ENCODE measurements around the gene MEI1.
"Not testable (repeated sequence)": the region's sequence is repeated elsewhere in the genome, so short reads cannot be mapped to it uniquely, and the experiment has no call there.

The MEI1 gene, protein sequence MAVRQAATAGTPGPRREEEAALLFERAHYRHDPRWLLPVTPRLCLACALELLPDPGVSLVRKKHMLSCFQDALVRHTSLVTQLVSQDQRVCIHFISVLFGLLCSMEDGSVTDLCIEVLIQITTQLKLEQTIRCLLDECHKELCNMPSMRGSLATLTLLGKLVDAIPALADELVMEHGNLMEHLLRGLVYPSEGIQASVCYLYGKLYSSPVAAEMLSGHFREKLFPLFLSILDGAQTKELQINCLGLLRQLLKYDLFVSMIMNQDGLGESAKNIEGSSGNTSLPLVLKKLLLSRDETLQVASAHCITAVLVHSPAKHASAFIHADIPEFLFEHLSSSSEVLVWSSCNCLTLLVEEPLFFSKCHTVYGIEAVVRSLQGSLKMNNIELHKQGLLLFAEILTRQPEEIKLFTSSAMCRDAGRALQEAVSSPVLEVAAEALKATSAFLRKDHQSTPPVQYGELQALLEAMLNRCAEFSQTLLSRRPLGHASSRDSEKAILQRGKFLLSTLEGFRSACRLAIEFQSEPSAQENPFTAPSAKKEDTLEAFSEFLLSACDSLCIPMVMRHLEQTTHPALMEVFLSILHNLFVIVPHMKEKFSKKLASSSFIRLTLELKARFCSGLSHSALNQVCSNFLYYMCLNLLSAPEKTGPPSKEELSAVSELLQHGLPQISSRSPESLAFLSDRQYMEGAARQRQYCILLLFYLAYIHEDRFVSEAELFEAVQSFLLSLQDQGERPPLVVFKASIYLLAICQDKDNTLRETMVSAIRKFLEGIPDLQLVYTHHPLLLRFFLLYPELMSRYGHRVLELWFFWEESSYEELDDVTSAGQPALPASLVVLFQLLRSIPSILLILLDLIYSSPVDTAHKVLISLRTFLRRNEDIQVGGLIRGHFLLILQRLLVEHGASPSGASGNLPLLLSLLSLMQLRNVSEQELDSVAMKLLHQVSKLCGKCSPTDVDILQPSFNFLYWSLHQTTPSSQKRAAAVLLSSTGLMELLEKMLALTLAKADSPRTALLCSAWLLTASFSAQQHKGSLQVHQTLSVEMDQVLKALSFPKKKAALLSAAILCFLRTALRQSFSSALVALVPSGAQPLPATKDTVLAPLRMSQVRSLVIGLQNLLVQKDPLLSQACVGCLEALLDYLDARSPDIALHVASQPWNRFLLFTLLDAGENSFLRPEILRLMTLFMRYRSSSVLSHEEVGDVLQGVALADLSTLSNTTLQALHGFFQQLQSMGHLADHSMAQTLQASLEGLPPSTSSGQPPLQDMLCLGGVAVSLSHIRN

DNA sequence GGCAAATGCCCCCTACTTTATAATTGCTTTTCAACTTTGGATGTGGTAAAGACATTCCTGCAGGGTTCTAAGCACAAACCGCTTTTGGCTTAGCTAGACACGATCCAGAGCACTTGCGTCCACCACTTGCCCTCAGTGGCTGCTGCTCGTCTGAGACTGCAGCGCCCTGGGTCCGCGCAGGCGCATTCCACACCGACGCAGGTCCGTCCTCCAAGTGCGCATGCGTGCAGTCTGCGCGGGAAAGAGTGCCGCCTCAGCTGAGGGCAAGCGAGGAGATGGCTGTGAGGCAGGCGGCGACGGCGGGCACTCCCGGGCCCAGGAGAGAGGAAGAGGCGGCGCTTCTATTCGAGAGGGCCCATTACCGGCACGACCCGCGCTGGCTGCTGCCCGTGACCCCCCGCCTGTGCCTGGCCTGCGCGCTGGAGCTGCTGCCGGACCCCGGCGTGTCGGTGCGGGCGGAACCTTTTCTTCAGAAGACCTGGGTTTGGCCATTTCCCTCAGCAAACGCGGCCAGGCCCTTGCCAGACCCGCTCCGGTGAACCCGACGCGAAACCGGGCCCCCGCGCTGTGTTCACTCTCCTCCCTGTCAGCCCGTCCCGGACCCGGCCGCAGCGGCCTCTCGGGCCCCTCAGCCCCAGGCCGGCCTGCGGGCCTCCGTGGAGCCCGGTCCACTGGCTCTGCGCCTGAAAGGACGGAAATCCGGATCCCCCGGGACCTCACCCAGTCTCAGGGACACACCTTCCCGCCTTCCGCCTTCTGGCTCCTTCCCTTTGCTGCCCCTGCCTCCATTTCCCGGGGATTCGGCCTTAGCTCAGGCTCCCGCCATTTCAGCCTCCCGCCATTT lies at the start of gene MEI1:
TSS of gene MEI1 (plus strand) at position 240 of the 844 bp plus-strand sequence. CDS start at position 276, 36 bp downstream.
- peak; percentile 53 for DNase-seq (ENCODE audit: low spot score)

DNA sequence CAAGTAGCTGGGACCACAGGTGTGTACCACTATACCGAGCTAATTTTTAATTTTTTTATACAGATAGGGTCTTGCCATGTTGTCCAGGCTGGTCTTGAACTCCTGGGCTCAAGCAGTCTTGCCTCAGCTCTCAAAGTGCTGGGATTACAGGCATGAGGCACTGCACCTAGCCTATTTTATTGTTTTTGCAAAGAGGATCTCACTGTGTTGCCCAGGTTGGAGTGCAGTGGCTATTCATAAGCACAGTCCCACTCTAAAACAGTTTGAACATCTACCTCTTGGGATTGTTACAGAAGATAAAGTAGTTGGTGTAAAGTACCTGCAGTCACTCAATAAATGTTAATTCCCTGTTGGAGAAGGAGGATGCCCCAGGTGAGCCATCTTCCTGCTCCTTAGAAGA lies 49.1 kb upstream of the MEI1 start:
- no peak for DNase-seq (ENCODE audit: low spot score)

DNA sequence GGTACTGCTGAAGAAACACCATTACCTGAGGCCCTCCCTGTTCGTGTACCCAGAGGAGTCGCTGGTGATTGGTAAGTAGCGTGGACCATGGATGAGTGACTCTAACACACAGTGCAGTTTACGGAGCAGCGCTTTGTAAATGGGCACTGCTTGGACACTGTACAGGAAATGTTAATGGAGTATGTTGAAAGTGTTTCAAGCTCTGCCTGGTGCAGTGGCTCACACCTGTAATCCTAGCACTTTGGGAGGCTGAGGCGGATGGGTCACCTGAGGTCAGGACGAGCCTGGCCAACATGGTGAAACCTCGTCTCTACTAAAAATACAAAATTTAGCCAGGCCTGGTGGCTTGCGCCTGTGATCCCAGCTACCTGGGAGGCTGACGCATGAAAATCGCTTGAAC lies 48.5 kb upstream of the MEI1 start:
- DNase-seq (ENCODE audit: low spot score): no peak

DNA sequence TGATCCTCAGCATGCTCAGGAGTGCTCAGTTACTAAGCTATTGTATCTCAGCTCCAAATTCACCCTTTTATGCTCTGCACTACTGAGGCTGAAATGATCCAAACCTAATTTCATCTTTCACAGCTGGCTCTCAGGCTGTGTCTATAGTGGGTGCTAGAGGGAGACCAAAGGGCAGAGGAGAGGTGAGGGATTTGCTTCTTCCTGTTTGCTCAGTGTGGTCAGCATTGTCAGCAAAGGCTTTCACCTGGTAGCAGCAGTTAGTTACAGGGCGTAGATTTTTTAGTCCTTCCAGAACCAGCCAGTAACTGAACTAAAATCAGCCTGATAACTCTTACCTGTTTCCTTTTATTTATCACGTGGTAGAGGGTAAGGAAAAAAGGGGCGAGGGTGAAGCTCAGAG lies 45.0 kb upstream of the MEI1 start:
- DNase-seq (ENCODE audit: low spot score): no peak

DNA sequence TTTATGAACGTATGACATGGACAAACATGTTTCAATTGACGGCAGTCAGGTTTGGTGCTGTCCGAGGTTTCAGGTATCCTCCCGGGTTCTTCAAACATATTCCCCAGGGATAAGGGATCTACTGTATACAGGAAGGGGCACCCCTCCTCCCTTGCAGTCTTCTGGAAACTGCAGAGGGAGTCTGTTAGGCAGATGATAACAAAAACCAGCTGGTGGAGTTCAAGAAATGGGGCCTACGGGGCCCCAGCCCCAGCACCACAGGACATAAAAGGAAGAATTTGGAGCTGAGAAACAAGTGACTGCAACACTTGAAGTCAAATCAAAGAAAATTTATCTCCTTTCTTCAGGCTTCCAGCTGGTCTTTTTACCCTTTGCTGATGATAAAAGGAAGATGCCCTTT lies 42.7 kb upstream of the MEI1 start:
- DNase-seq (ENCODE audit: low spot score): no peak

DNA sequence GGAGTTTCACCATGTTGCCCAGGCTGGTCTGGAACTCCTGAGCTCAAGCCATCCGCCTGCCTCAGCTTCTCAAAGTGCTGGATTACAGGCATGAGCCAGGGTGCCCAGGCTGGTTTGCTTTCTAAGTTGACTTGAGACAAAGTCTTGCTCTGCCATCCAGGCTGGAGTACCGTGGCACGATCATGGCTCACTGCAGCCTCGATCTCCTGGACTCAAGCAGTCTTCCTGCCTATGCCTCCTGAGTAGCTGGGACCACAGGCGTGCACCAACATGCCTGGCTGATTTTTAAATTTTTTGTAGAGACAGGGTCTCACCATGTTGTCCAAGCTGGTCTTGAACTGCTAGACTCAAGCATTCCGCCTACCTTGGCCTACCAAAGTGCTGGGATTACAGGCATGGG lies 41.6 kb upstream of the MEI1 start:
- DNase-seq (ENCODE audit: low spot score): no peak

DNA sequence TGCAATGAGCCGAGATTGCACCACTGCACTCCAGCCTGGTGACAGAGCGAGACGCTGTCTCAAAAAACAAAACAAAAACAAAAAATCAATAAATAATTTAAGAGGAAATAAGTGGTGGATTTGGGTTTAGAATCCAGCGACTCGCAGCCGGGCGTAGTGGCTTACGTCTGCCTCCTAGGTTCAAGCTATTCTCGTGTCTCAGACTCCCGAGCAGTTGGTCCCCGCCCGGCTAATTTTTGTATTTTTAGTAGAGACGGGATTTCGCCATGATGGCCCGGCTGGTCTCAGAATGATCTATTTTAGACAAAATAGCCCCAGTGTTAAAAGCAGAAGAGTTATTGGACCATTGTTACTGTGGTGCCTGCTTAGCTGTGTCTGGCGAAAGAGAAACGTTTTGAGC lies 40.4 kb upstream of the MEI1 start:
- no peak for DNase-seq (ENCODE audit: low spot score)

DNA sequence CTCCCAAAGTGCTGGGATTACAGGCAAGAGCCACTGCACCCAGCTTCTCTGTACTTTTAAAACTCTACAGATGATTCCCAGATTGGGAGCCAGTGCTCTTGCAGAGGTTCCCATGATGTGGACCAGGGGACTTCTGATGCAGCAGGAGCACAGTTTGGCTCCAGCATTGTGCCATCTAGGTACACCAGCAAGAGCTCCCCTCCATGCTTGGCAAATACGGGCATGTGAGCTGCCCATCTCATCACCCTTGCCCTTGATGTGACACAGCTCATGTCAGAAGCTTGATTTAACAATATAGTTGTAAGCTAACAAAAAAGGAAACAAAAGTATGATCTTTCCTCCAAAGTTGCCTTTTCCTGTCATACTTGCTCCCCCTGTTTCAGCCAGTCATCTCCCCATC lies 39.4 kb upstream of the MEI1 start:
- no peak for DNase-seq (ENCODE audit: low spot score)

DNA sequence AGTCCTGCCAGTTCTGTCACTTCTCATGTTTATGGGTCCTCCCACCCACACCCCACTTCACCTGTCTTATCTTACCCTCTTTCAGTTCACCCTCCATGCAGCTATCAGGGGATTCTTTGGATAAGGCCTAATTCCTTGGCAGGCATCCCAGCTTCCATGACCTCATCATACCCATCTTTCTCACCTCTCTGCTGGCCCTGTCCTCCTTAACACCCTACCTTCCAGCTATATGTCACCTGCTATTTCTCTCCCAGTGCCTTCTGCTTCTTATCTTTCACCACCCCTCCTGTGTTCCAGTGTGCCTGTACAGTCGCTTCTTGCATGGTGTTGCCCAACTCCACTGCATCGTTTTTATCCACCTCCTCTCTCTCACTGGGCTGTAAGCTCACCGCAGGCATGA lies 38.9 kb upstream of the MEI1 start:
- DNase-seq (ENCODE audit: low spot score): peak; percentile 39

DNA sequence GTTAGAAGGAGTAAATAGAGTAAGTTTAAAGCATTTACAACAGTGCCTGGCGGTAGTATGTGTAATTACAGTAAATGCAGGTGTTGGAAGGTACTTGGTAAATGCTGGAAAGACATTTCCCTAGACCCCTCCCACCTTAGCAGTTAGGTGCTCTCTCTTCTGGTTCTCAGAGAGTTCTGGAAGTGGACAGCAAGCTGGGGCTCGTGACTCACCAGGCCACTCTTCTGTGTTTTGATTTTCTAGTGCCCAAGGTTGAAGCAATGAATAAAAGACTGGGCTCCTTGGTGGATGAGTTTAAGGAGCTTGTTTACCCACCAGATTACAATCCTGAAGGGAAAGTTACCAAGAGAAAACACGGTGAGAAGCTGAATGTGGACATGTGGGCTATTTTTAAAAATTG lies 38.2 kb upstream of the MEI1 start:
- DNase-seq (ENCODE audit: low spot score): no peak

DNA sequence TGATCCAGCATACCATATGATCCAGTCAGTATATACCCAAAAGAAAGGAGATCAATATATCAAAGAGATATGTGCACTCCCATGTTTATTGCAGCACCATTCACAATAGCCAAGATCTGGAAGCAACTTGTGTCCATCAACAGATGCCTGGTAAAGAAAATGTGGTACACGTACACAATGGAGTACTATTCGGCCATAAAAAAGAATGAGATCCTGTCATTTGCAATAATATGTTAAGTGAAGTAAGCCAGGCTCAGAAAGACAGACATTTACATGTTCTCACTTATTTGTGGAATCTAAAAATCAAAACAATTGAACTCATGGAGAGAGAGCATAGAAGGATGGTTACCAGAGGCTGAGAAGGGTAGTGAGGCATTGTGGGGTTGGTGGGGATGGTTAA lies 37.6 kb upstream of the MEI1 start:
- DNase-seq (ENCODE audit: low spot score): no peak

DNA sequence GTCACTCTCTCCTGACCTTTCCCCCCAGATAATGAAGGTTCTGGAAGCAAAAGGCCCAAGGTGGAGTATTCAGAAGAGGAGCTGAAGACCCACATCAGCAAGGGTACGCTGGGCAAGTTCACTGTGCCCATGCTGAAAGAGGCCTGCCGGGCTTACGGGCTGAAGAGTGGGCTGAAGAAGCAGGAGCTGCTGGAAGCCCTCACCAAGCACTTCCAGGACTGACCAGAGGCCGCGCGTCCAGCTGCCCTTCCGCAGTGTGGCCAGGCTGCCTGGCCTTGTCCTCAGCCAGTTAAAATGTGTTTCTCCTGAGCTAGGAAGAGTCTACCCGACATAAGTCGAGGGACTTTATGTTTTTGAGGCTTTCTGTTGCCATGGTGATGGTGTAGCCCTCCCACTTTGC lies 35.7 kb upstream of the MEI1 start:
- not testable (repeated sequence) for DNase-seq (ENCODE audit: low spot score)

DNA sequence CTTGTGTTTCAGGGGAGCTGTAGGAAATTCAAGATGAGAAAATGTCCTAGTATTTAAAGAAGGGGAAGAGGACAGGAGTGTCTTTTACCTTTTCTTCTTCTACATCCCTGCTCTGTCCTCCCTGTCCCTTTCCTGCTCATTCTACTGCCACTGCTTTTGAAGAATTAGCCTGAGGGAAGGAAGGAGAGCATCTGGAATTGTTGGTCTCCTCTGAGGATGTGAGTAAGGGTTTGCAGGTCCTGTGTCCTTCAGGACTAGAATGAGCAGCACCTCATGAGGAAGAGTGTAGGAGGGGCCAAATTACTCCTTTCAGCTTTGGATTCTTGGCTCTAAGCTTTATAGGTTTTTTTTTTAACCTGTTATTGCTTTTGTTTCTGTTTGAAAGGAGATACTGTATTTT lies 34.8 kb upstream of the MEI1 start:
- DNase-seq (ENCODE audit: low spot score): no peak

DNA sequence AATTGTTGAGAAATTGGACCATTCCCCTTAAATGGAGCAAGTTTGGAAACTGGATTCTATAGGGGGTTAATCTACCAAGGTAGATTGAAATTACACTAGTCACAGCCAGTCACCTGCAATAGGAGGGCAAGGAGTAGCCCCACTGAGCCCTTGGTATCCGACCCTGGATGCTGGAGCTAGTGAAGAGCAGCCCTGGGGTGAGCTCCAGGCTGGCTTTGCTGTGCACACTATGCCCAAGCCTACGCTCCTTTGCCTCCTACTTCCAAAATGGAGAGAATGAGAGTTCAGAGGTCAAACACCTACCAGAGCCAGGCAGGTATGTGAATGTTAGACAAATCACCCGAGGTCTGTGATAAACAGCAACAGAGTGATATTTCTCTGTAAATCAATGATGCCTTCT lies 34.4 kb upstream of the MEI1 start:
- DNase-seq (ENCODE audit: low spot score): no peak

DNA sequence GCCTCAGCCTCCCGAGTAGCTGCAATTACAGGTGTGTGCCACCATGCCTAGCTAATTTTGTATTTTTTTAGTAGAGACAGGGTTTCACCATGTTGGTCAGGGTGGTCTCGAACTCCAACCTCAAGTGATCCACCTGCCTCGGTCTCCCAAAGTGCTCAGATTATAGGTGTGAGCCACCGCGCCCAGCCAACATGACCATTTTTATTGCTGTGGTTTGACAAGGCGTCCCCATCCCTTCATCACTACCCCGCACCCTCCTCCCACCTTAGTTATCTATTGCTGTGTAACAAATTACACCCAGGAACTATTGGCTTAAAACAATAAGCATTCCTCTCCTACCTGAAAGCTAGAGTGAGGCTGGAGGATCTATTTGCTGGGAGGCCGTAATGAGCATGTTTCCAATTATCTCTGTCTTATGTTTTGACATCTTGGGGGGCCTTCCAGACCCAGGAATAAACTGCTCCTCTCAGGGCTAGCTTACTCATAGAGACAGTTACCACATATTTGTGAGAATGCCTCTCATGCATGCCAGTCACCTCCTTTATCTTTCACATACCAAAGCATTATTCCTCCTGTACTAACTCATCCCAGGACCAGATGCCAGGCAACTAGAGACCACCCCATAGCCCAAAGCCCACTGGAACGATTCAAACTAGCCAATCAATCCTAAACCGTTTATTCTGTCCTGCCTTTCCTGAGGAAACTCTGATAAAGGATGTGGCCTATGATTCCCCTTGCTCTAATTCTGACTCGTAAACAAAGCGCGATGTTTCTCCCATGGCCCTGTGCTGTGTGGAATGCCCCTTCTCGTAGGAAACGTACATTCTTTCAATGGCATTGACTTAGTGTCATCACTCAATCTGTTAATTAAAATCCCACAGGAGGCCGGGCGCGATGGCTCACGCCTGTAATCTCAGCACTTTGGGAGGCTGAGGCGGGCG lies 30.1 kb upstream of the MEI1 start:
- no peak for DNase-seq (ENCODE audit: low spot score)

DNA sequence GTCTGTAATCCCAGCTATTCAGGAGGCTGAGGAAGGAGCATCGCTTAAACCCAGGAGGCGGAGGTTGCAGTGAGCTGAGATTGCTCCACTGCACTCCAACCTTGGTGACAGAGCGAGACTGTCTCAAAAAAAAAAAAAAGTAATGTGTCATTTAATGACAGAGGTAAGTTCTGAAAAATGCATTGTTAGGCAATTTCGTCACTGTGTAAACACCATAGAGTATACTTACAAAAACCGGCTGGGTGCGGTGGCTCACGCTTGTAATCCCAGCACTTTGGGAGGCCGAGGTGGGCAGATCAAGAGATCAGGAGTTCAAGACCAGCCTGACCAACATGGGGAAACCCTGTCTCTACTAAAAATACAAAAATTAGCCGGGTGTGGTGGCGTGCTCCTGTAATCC lies 27.2 kb upstream of the MEI1 start:
- not testable (repeated sequence) for DNase-seq (ENCODE audit: low spot score)

DNA sequence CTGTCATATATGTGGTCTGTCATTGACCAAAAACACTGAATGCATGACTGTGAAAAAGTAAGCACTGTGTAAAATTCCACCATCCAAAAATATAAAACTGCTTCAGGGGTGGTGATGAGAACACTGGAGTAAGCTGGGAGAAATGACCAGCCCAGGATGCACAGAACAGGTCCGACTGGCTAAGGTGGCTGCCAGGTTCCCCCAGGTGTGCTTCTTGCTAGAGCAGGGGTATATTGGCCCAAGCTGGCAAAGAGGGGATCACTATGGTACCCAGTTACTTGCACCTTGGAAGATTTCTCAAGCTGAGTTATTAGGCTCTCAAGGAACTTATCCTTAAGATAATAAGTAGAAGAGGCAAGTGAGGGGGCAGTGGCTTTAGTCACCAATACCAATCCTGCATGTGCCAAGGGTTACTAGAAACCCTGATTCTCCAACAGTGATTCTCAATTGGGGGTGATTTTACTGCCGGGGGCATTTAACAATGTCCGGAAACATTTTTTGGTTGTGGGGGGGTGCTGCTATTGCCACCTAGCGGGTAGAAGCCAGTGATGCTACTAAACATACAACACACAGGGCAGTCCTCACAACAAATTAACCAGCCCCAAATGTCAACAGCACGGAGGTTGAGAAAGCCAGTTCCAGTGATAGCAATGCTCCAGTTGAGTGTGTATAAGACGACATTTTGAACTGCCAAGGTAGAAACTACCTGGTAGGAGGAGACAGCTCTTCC lies 26.4 kb upstream of the MEI1 start:
- no peak for DNase-seq (ENCODE audit: low spot score)

DNA sequence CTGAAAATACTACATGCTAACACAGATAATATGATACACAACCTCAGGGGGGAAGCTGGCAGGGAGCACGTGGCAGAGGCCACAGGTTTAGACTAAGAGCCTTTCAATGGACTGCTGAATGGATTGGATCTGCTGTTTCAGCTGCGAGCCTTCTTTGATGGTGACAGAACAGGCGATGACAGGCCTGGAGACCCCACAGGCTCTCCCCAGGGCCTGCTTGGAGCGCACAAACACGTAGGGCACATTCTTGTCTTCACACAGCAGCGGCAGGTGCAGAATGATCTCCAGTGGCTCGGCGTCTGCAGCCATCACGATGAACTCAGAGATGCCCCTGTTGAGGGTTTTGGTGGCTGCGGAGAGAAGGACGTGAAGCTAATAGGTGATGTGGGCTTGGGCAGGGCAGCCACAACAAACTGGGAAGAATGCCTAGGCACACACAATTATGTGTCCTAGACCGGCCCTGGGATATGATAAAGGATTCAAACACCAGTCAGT lies 24.4 kb upstream of the MEI1 start:
- no peak for DNase-seq (ENCODE audit: low spot score)

DNA sequence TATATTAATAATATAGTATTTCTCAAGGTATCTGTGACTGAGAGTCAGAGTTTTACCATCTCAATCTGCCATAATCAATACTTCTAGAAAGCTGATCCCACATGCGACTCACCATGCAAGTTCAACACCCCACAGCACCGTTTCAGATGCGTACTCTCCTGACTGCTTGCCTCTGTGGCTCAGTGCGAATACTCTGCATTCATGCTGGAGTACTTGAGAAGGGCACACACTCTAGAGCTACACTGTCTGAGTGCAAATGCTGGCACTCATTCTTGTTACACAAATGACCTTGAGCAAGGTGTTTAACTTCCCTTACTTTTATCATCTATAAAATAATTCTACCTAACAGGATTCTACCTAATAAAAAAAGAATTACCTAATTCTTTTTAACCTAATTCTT lies 23.2 kb upstream of the MEI1 start:
- DNase-seq (ENCODE audit: low spot score): no peak

DNA sequence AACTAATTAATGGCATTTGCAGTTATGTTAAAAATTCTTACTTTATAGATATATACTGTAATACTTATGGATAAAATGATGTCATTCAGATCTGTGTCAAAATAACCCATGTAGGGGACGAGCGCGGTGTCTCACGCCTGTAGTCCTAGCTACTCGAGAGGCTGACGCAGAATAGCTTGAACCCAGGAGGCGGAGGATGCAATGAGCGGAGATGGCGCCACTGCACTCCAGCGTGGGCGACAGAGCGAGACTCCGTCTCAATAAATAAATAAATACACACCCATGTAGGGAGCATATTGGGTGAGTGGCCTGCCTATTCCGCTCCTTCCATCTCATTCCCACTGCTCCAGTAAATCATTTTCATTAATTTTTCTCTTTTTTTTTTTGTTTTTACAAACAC lies 17.7 kb upstream of the MEI1 start:
- DNase-seq (ENCODE audit: low spot score): no peak
